ENCODE measurements around the gene CAPN15.

The CAPN15 gene

DNA sequence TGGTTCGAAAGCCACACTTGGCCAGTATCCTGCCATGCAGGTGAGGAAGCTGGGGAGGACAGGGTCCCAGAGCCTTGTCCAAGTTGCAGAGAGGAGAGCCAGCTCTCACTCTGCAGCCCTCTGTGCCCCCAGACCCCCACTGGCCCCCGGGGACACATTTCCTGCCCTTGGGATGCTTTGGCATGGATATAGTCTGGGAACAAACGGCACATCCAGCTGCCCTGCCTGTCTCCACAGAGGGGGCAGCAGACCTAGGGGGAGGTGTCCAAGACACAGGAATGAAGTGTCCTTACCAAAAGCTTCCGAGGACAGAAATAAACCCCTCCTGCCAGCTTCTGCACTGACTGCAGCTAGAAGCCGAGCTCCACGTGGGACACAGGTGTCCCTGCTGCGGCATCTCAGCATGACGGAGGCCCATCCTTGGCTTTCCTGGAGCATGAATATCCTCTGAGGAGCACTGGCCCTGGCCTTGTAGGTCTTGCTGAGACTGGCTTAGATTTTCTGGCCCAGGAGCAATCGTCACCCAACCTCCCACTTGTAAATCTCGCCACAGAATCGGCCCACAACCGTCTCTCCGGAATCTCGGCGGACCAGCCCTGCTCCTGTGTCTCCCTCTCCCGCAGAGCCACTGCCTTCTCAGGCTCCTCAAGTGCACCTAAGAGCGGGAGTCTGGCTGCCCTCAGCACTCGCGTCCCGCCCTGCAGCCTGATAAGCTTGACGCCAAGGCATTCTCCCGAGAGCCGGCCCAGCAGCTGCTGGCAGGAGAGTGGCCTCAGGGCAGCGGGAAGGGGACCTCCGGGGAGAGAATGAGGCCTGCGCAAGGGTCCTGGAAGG, 1.1 kb upstream of the CAPN15 start:
- peak; percentile 41 for DNase-seq (ENCODE audit: low spot score)

DNA sequence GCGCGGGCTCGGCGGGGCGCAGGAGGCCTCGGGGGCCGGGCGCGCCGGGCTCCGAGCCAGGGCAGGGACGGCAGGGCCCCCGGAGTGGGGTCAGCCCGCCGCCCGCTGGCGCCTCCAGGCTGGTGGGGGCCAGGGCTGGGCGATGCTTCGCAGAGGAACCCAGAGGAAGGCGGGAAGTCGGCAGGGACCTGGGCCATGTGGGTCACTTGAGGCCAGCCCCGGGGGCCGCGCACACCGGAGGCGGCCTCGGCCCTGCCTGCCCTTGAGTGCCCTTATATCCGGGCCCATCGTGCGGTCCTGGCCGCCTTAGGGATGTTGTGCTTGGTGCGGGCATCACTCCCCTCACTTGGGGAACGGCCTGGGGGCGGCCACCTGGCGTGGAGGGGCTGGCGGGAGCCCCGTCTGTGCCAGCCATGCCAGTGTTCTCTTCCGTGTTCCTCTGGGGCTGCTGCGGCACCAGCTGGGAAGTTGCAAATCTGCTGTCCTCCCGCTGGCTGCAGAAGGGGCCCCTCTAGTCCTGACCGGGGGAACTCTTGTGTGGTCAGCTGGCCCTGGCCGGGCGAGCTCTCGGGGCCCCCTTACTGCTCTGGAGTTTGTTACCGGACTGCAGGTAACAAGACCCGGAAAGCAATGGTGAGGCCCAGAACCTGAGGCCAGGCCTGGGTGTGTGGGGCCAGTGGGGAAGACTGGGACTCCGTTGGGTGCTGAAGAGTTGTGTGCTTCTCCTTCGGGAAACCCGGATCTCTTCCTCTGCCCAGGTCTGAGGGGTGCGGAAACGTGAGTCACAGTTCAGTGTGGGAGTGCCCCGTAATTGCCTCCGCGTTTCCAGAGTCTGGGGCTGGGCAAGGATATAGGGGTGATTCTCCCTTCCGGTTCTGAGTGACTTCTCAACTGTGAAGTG, 849 bp downstream of the CAPN15 start:
- peak; percentile 79 for DNase-seq (ENCODE audit: low spot score)

GRCh38 chr16:529012-529575, 1.6 kb downstream of the CAPN15 start:
- no peak for DNase-seq (ENCODE audit: low spot score)

DNA sequence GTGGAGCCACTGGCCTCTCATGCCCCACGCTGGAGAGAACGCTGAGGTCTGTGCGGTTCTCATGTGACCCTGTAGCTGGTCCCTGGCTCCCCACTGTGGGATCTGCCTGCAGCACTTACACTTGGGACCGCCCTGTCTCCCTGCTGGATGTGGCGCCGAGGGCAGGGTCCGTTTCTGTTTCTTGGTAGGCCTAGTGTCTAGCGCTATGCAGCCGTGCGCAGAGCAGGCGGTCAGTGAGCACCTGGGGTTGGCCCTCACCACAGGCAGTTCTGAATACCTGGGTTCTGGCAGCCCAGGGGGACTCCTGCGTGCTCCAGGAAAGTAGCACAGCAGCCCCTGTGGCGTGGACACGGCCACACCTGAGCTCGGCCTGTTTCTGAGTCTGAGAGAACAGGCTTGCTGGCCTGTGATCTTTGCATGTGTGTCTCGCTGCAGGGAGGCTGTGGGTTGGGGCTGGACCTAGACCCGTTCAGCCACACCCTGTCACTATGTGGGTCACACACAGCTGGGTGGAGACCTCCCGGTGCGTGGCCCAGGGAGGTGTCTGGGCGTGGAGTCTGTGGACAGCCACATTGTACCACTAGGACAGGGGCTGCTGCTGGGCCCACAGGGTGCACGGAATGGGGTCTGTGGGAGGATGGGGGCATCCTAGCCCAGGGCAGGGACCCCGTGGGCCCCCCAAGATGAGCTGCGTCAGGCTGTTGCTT, 2.8 kb downstream of the CAPN15 start:
- no peak for DNase-seq (ENCODE audit: low spot score)

DNA sequence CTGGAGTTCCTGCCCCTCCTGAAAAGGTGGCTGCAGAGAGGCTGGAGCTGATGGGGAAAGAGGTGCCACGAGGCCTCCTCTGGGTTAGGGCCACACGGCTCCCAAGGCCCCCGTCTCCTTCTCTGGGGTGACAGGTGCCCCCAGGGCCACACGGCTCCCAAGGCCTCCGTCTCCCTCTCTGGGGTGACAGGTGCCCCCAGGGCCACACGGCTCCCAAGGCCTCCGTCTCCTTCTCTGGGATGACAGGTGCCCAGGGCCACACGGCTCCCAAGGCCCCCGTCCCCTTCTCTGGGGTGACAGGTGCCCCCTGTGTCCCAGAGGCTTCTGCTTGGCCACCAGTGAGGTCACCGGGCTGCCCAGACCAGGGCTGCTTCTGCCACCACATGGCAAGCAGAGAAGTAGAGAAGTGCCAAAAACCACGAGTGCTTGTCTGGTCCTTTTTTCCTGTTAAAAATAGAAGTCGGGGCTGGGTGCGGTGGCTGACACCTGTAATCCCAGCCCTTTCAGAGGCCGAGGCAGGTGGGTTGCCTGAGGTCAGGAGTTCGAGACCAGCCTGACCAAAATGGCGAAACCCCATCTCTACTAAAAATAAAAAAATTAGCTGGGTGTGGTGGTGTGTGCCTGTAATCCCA, 4.1 kb downstream of the CAPN15 start:
- no peak for DNase-seq (ENCODE audit: low spot score)

DNA sequence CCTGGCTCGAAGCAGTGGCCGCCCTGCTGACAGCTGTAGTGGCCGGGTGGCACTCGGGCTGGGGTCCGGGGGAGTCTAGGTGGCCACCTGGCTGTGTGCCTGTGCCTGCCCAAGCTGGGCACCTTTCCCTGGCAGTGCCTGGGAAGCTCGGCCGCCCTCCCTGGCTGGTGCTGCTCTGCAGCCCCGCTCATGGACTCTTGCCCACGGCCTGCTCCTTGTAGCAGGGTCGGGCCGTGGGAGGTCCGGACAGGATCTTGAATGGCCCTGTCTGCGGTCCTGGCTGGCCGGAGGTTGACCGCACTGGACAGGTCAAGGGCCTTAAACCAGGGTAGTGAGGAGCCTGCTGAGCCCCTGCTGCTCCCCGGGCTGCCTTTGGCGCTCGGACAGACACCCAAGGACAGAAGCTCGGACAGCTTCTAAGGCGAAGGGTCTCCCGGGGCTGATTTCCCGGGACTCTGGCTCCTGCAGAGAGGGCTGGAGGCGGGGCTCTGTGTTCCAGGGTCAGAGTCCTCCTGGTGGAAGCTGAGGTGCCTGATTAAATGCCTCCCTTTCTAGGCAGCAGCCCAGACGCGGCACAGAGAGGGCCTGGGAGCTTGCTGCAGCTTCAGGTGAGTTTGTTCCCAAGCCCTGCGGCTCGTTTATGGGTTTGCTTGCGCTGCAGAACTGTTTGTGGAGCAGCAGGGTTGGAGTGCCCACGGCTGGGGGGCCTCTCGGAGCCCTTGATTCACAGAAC, 6.0 kb downstream of the CAPN15 start:
- DNase-seq (ENCODE audit: low spot score): no peak

- DNase-seq (ENCODE audit: low spot score): no peak
These were observed 6.6 kb downstream of the CAPN15 start for GRCh38 chr16:534135-534534.

GRCh38 chr16:534856-535445, 7.4 kb downstream of the CAPN15 start:
- no peak for DNase-seq (ENCODE audit: low spot score)

GRCh38 chr16:535446-536405, 8.2 kb downstream of the CAPN15 start:
- peak; percentile 92 for DNase-seq (ENCODE audit: low spot score)

GRCh38 chr16:536746-537145, 9.2 kb downstream of the CAPN15 start:
- no peak for DNase-seq (ENCODE audit: low spot score)

- no peak for DNase-seq (ENCODE audit: low spot score)
These were observed 10.2 kb downstream of the CAPN15 start for GRCh38 chr16:537415-538335.

GRCh38 chr16:539901-540530, 12.5 kb downstream of the CAPN15 start:
- DNase-seq (ENCODE audit: low spot score): no peak

GRCh38 chr16:540645-541340, 13.3 kb downstream of the CAPN15 start:
- DNase-seq (ENCODE audit: low spot score): no peak

DNA sequence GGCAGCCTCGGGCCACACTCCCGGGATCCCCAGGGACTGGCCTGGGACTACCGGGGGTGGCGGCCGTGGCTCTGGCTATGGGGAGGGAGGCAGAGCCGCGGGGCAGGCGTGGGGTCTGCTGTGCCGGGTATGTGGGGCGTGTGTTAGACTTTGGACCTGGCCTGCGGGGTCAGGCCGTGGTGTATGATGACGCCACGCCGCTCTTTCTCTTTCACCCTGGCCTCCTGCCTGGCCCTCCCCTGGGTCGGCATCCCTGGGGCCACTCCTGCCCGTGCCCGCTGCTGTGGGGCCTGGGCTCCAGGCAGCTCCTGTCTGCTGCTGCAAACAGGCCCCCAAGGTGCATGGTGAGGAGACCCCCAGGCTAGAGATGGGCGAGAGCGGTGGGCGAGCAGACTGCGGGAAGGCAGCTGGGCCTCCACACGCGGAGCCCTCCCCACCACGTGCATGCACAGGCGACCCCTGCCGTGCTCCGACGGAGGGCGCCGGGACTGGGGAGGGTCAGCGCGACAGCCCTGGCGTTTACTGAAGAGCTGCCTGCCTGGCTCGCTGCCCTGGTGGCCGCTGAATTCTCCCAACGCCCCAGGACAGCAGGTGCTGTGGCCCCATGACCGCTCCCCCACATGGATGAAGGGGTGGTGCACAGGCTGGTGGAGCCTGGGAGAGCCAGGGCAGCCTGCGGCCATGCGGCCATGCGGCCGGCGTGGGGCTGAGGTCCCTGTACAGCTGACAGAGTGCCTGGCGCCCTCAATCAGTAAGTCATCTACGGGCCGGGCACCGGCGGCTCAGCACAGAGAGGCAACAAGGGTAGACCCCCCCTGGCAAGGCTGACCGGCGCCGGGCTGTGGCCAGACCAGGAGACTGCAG, 16.0 kb downstream of the CAPN15 start:
- no peak for DNase-seq (ENCODE audit: low spot score)

- no peak for DNase-seq (ENCODE audit: low spot score)
These were observed 17.0 kb downstream of the CAPN15 start for GRCh38 chr16:544517-544916.
